Keratinocyte (primary cell): ENCODE results near the gene GAS6.

Source experiments
- EZH2 ChIP-seq: IDR thresholded peaks from one replicate; pipeline ENCODE4 v1.6.1; 2012; ENCODE audit warnings: inconsistent platforms, mild to moderate bottlenecking, low read length, moderate library complexity
- TF ChIP-seq, protein P1 (sequence below), 3 experiments: IDR thresholded peaks in 1 of 3; conservative IDR thresholded peaks in 1 of 3; optimal IDR thresholded peaks in 1 of 3; 2 replicates in 2 of 3; 3 replicates in 1 of 3; pipeline versions ENCODE3 to v1.5.1; 2011; ENCODE audit warnings: low read length in 3 of 3, mild to moderate bottlenecking in 3 of 3, moderate library complexity in 2 of 3, control low read depth in 1 of 3, inconsistent platforms in 1 of 3; ENCODE audit not compliant: insufficient read depth in 2 of 3; ENCODE audit errors: extremely low read depth in 1 of 3

- TF ChIP-seq, protein P1, sequence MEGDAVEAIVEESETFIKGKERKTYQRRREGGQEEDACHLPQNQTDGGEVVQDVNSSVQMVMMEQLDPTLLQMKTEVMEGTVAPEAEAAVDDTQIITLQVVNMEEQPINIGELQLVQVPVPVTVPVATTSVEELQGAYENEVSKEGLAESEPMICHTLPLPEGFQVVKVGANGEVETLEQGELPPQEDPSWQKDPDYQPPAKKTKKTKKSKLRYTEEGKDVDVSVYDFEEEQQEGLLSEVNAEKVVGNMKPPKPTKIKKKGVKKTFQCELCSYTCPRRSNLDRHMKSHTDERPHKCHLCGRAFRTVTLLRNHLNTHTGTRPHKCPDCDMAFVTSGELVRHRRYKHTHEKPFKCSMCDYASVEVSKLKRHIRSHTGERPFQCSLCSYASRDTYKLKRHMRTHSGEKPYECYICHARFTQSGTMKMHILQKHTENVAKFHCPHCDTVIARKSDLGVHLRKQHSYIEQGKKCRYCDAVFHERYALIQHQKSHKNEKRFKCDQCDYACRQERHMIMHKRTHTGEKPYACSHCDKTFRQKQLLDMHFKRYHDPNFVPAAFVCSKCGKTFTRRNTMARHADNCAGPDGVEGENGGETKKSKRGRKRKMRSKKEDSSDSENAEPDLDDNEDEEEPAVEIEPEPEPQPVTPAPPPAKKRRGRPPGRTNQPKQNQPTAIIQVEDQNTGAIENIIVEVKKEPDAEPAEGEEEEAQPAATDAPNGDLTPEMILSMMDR (optimal IDR thresholded peaks at IDR 0.05 in 1 of 3, IDR thresholded peaks at IDR 0.05 in 1 of 3, conservative IDR thresholded peaks at IDR 0.05 in 1 of 3; ENCODE audit: extremely low read depth in 1 of 3, insufficient read depth in 2 of 3, low read length in 3 of 3) = no peak
- no peak for TF ChIP-seq EZH2
These were observed 81.4 kb downstream of the GAS6 start for GRCh38 chr13:113782472-113782871.
